B cell (primary cell): ENCODE results near the gene TEX264.

Experiments
- EZH2 ChIP-seq: IDR thresholded peaks from 2 replicates; pipeline ENCODE4 v1.6.1; 2012; ENCODE audit warnings: borderline replicate concordance, low read depth, mild to moderate bottlenecking, moderate library complexity, low read length; ENCODE audit not compliant: insufficient read depth, poor library complexity, severe bottlenecking
- TF ChIP-seq, protein P1 (sequence below): fragments of 200-600 bp; IDR thresholded peaks from one replicate; pipeline ENCODE4 v1.8.0; 2022; ENCODE audit warnings: antibody characterized with exemption, mild to moderate bottlenecking

DNA sequence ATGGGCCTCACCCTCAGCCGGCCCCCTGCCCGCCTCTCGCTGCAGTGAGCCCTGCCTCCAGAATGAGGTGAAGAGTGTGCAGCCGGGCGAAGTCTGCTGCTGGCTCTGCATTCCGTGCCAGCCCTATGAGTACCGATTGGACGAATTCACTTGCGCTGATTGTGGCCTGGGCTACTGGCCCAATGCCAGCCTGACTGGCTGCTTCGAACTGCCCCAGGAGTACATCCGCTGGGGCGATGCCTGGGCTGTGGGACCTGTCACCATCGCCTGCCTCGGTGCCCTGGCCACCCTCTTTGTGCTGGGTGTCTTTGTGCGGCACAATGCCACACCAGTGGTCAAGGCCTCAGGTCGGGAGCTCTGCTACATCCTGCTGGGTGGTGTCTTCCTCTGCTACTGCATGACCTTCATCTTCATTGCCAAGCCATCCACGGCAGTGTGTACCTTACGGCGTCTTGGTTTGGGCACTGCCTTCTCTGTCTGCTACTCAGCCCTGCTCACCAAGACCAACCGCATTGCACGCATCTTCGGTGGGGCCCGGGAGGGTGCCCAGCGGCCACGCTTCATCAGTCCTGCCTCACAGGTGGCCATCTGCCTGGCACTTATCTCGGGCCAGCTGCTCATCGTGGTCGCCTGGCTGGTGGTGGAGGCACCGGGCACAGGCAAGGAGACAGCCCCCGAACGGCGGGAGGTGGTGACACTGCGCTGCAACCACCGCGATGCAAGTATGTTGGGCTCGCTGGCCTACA is 44.4 kb downstream of the TEX264 start:
- TF ChIP-seq, protein P1, sequence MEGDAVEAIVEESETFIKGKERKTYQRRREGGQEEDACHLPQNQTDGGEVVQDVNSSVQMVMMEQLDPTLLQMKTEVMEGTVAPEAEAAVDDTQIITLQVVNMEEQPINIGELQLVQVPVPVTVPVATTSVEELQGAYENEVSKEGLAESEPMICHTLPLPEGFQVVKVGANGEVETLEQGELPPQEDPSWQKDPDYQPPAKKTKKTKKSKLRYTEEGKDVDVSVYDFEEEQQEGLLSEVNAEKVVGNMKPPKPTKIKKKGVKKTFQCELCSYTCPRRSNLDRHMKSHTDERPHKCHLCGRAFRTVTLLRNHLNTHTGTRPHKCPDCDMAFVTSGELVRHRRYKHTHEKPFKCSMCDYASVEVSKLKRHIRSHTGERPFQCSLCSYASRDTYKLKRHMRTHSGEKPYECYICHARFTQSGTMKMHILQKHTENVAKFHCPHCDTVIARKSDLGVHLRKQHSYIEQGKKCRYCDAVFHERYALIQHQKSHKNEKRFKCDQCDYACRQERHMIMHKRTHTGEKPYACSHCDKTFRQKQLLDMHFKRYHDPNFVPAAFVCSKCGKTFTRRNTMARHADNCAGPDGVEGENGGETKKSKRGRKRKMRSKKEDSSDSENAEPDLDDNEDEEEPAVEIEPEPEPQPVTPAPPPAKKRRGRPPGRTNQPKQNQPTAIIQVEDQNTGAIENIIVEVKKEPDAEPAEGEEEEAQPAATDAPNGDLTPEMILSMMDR: no peak
- TF ChIP-seq EZH2: no peak
